GM21423 (cell line): ENCODE measurements around the gene MIOS.

Experiments
- ATAC-seq: cut with Tn5 transposase; IDR thresholded peaks from one replicate; pipeline ENCODE4 v1.9.1; 2021; ENCODE audit warnings: mild to moderate bottlenecking, moderate library complexity; ENCODE audit not compliant: unreplicated experiment

The MIOS gene

DNA sequence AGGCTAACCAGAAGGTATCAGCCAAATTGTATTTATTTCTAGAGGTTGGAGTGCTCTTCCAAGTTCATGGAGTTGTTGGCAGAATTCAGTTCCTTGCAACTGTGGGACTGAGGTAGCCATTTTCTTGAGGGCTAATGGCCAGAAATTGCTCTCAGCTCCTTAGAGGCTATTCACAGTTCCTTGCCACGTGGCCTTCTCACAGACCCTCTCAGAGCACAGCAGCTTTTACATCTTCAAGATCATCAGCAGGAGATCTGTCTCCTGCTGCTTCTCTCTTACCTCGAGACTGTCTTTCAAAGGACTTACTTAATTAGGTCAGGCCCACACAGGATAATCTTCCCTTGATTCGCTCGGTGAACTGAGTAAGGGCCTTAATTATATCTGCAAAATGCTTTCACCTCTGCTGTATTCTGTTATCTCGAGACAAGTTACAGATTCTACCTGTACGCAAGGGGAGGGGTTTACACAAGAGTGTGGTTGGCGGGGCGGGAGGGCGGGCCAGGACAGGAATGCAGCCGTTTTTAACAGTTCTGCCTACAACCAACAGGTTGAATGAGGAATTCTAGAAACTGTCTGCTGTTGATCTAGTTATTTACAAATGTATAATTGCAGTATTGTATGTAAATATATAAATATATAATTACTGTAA is 15.0 kb downstream of the MIOS start:
- ATAC-seq, result no peak

DNA sequence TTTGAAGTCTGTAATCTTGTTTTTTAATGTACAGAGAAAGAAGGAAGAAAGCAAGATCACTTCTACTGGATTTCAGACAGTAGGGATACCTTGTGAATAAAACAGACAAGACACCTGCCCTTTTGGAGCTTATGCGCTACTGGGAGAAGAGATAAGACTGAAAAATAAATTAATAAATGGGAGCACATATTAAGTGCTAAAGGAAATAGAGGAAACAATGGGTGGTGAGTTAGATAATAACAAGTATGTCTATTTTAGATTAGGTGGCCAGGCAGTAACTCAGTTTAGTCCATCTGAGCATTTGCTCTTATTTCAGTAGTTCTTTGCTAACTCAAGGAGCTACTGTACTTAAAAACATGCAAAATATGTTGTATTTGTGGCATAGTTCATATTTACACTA is 15.9 kb downstream of the MIOS start:
- ATAC-seq, result no peak

DNA sequence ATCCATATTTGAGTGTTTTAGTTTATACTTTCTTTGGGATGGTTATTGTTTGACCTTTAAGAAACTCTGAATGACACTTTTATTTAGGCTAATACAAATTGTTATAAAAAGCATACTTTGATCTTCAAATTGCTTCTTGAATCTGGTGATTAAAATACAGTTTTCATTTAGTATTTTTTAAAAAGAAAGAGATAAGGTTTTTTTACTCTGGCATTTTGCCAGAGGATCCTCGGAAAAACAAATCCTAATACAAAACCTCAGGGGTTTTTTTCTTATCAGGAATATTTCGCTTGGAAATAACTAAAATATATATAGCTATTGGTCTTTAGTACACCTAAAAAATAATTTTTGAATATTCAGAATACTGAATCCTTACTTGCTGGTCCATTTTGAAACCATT is 17.0 kb downstream of the MIOS start:
- ATAC-seq, result no peak

DNA sequence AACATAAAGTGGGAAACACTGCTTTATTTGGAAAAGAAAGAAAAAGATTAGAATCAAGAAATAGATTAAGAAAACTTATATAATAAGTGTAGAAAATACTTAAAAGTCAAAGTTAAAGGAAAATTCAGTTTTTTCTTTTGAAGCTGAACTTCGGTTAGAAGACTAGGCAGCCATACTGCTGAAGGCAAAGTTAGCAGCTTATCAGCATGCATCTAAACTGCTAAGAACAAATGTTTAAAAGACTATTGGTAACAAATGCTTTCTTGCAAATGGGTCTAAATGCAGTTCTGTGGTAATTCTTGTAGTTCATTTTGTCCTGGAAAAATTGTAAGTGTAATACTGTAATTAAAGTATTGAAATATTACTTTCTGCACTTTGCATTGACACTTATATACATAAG is 18.0 kb downstream of the MIOS start:
- no peak for ATAC-seq

DNA sequence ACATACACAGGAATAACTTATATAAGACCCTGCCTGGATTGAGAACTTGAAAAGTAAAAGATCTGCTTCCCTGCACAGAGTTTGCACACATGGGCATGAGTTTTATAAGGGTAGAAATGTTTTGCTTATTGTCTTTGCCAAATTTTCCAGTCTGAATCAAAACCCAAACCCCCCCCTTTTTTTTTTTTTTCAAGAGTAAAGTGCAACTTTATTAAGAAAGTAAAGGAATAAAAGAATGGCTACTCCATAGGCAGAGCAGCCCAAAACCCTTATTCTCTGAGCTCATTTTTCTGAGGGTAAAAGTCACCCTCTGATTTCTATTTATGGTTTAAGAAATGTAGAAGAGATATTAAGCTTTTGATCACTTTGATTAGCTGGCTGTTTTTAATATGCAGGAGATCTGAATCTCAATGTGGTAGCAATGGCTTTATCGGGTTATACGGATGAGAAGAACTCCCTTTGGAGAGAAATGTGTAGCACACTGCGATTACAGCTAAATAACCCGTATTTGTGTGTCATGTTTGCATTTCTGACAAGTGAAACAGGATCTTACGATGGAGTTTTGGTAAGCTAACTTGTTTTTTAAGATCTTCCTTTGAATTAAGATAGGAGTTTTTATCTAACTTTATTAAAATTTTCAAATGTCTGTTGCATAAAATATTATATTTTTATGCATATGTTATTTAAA is 18.7 kb downstream of the MIOS start:
- no peak for ATAC-seq

DNA sequence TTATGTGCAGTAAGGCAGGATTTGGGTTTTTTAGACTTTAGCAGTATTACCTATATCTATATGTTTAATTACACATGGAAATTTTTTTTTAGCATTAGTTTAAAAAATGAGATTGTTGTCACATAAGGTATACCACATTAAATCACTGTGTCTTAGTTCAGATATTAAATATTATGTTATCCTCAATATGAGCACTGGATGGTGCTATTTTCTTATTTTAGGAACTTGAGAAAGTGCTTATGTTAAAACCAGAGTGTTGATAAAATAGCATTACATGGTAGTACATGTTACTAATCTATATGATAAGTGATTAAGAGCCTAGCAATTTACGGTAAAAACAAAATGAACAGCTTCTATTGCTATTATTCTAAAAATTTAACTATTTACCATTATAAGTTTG is 28.8 kb downstream of the MIOS start:
- ATAC-seq, result no peak

DNA sequence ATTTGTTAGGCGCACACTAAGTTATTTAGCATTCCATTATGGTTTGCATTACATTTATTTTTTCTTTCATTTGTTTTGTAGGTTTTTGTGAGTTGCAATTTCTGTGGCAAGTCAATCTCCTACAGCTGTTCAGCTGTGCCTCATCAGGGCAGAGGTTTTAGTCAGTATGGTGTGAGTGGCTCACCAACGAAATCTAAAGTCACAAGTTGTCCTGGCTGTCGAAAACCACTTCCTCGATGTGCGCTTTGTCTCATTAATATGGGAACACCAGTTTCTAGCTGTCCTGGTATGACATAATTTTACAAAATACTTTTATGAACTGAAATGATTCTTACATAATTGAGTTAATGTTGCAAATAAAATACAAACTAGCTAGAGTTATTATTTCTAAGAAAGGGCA is 29.5 kb downstream of the MIOS start:
- ATAC-seq, result no peak

DNA sequence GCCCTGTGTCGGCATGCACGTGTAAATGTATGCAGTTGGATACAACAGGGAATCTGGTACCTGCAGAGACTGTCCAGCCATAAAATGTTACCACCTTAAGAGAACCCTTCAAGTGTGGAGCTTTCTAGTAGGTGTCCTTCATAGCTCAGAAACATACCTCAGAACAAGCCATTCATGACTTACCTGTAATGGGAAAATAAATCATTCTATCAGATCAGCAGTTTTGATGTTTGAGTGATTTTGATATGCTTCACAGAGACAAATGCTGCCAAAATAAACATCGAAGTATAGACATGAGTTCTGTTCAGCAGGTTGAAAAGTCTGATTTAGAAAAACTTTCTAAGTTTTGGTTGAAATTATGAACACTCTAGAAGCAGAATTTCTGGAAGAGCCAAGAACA is 40.3 kb downstream of the MIOS start:
- ATAC-seq, result no peak

DNA sequence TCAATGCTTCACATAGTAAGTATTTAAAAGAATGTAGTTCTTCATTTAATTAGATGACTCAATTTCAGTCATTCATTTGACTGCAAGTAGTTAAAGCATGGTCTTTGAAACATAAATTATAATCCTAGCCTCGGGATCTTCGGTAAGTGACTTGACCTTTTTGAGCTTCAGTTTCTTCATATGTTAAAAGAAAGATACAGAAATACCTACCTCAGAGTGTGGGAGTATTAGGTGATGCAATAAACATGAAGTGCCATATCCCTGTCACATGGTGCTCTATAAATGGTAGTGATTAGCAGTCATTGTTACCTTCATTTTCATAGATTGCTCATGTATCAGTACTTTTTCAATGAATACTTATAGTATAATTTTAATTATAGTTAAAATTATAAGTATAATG is 42.6 kb downstream of the MIOS start:
- no peak for ATAC-seq

DNA sequence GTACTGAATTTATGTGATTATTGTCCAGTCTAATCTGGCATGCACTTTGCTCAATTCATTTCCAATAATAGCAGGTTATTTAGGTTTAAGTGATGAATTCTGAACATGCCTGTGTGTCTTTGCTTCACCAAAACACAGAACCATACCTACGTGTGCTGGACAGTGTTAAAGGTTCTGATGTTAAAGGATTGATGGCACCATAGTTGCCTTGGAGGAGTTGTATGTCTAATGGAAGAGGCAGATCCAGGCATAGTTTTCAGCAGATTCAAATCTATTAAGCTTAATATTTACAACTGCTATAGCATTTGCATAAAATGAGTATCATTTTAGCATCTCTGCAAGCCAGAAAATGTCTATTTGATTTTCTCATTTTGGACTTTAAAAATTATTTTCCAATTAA is 45.8 kb downstream of the MIOS start:
- ATAC-seq, result no peak

DNA sequence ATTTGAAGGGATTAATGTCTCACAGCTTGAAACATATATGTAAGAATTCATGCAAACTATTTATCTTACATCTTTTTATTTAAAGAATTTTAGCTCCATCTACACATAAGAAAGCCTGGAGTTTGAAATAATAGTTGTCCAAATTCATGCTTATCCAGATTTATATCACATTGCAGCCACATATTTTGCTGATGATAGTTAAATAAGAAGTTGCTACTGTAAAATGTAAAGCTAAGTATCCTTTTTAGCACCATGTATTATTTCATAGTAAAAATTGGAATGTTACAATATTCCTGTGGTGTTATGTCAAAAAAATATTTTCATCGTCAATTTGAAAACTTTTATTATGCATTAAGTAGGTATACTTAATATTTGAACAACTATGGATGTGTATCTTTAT is 46.5 kb downstream of the MIOS start:
- no peak for ATAC-seq

GRCh38 chr7:7614018-7614741 is 47.5 kb downstream of the MIOS start:
- no peak for ATAC-seq

GRCh38 chr7:7617550-7617949 is 50.9 kb downstream of the MIOS start:
- no peak for ATAC-seq

GRCh38 chr7:7618410-7618809 is 51.7 kb downstream of the MIOS start:
- ATAC-seq, result no peak

DNA sequence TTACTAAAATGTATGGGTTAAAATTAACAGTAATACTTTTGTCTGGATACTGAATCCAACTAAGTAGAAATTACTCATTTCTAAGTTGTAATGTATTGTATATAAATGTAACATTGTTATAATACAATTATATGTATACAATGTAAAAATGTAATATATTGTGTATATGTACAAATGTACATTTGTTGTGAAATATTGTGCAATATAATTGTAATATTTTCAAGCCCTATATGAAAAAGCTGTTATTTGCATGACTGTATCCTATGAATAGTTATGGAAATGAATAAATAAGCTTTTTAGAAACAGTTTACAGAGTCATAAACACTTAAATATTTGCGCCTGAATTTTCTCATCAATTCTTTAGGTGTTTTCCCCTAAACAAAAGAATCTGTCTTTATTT is 53.6 kb downstream of the MIOS start:
- ATAC-seq, result no peak

DNA sequence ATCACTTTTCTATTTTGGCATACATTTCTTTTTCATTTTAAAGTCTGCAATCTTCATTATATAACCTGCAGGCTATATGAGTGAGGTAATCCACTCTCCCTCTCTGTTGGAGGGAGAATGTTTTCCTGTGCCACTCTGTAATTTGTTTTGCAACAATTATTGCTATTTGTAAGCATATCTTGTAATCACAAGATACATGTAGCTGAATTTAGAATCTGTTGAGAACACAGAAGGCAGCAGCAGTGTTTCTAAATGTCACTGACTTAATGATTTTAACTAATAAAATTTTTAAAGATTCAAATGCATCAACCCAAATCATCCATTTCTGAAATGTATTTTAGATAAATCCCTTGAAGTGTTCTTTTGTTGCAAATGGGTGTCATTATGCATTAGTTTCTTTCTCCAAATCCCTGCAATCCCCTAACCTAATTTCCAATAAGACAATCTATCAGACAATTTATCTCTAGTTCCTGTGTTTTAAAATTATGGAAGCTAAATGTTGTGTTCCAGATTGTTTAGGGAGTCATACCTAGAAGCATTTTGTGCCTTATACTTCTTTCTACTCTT is 54.0 kb downstream of the MIOS start:
- ATAC-seq, result no peak

GRCh38 chr7:7628476-7628875 is 61.8 kb downstream of the MIOS start:
- ATAC-seq, result no peak

DNA sequence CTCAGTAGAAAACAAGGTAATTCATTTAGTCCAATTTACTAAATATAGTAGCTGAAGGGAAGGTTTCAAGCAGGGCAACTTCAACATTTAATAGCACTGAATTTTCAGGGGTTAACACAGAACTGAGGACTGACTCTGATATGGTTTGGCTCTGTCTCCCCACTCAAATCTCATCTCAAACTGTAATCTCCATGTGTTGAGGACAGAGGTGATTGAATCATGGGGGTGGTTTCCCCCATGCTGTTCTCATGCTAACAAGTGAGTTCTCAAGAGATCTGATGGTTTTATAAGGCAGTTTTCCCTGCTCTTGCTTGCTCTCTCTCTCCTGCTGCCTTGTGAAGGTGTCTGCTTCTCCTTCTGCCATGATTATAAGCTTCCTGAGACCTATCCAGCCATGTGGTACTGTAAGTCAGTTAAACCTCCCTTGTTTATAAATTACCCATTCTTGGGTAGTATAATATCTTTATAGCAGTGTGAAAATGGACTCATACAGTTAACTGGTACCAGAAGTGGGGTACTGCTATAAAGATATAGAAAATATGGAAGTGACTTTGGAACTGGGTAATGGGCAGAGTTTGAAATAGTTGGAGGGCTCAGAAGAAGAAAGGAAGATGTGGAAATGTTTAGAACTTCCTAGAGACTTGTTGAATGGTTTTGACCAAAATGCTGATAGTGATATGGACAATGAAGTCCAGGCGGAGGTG is 64.1 kb downstream of the MIOS start:
- no peak for ATAC-seq

DNA sequence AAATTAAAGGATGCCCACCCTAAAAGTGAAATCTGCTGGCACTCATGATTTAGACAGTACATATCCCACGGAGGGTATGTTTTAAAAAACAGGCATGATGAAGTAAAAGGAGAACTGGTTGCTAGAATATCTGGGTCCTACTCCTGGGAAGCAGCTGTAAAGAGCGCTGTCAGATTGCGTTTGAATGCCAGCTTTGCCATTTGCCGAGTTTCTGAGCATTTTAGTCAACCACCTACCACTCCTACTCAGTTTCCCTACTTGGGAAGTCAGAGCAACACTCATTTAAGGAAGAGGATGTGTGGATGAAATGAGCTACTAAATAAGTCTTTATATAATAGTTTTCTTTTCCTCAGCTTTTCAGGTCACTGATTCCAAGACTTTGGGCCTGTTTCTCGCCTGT is 72.7 kb downstream of the MIOS start:
- ATAC-seq, result no peak

GRCh38 chr7:7639847-7640220 is 73.2 kb downstream of the MIOS start:
- ATAC-seq, result no peak
